ENCODE data around the gene FTCDNL1. TPM values are rescaled to one million over a fixed set of nuclear protein-coding genes. Genes with fewer than 3 reads are reported as not detected.

The FTCDNL1 gene
- total and polyA plus RNA-seq, 9 of the 15 experiments (the other 6 are each of a cell fraction or from before 2014, with no cell fraction given), result 0.13 to 0.58 (median 0.32) TPM

GRCh38 chr2:199851501-199851810 is 464 bp upstream of the FTCDNL1 start (continued):
- TF ChIP-seq ZNF395 (CRISPR knock-in tag; IDR thresholded peaks at IDR 0.05) (0 out of 2 replicates have a peak, but pooled peaks have one; percentile 48), SMC3 (conservative IDR thresholded peaks at IDR 0.05; ENCODE audit: insufficient read depth, low read depth, low read length) (no peak)

- peak overlapping the region; percentile 88 for H3K4me2 ChIP-seq (ENCODE audit: insufficient read depth, low read length)
- FAIRE-seq (no peak), ATAC-seq (no peak), DNase-seq (ENCODE audit: extremely low read depth in 1 of 4, low spot score in 3 of 4) (no peak)
- H3K9me3 ChIP-seq (replicated peaks; ENCODE audit: control insufficient read depth, insufficient read depth, low read depth, low read length), result no peaks in the 10 kb centered on the region
- H3K4me1 ChIP-seq (replicated peaks in 1 of 2; ENCODE audit: control insufficient read depth in 2 of 2, insufficient read depth in 2 of 2, low read length in 2 of 2), result peaks cover 2 to 8% of the 10 kb centered on the region in 2 experiments; a peak in 2 of 5 replicates
- H3K36me3 ChIP-seq (ENCODE audit: control insufficient read depth, insufficient read depth, low read length), result no peaks in the 10 kb centered on the region
- no peaks in the 10 kb centered on the region for H3K79me2 ChIP-seq (ENCODE audit: control insufficient read depth, insufficient read depth, low read length)
- H3K27me3 ChIP-seq (ENCODE audit: control insufficient read depth in 2 of 2, insufficient read depth in 2 of 2, low read length in 2 of 2), result no peaks in the 10 kb centered on the region
- intact Hi-C loops (cut with micrococcal nuclease), result no loop called here
- no peaks in the 10 kb centered on the region for H4K20me1 ChIP-seq (replicated peaks; ENCODE audit: control insufficient read depth, insufficient read depth, low read length)
- WGBS (ENCODE audit: insufficient coverage, low coverage, missing lambda C conversion rate), result 21% methylated on average over 12 of the region's 12 CpGs
- peak; percentile 38; the same call in 1 of the 2 replicates for TF ChIP-seq EGR1 (conservative IDR thresholded peaks at IDR 0.05)
- no peak for TF ChIP-seq PTRF (tag; IDR thresholded peaks at IDR 0.05)
- in situ Hi-C loops (cut with MboI), result no loop called here
- peak overlapping the region; percentile 64 to 89; a peak in 3 of 4 replicates for H3K9ac ChIP-seq (ENCODE audit: insufficient read depth in 1 of 2, low read depth in 2 of 2, low read length in 2 of 2)
- ChIA-PET POLR2A (interaction anchor here (0.6 kb wide), 1 partner anchor 184 kb away, joined by 3 read pairs; no protein-coding TSS in a partner anchor), CTCF (ENCODE audit: low intra/inter-chr PET ratio) (no interaction called here)
- no peak overlapping the region; the same call in 2 of the 3 replicates for H3K27ac ChIP-seq (ENCODE audit: extremely low read depth, low read depth, low read length)
- H3K9me1 ChIP-seq (ENCODE audit: control insufficient read depth, insufficient read depth, low read length), result no peaks in the 10 kb centered on the region
- H2AFZ ChIP-seq (ENCODE audit: low read depth, low read length), result peak overlapping the region; percentile 94
- H3K4me3 ChIP-seq, result peak overlapping the region; percentile 59
- BruUV-seq (replicated peaks), result no TSS peak
Observed at GRCh38 chr2:199850218-199850717, 724 bp downstream of the FTCDNL1 start.

Measured in K562 (cell line).